Lower lobe of right lung (tissue), 2 donors: Measurements from ENCODE around the gene SEBOX. TPM values are rescaled to one million over a fixed set of nuclear protein-coding genes. Genes with fewer than 3 reads are reported as not detected.

ENCODE experiments used
- ATAC-seq, 2 donors: fragments of 200-7000 bp; cut with Tn5 transposase; one replicate each; pipeline ENCODE4 v1.9.1; 2020 to 2022; ENCODE audit warnings: mild to moderate bottlenecking in 2 of 2, moderate library complexity in 2 of 2
- DNase-seq: peaks from one replicate; pipeline ENCODE4 v3.0.0-alpha.2; 2020
- H3K27ac ChIP-seq: fragments of 200-600 bp; one replicate; pipeline ENCODE4 v1.8.0; 2022
- H3K27me3 ChIP-seq: fragments of 200-600 bp; one replicate; pipeline ENCODE4 v1.8.0; 2022; ENCODE audit warnings: low read depth
- H3K36me3 ChIP-seq: fragments of 200-600 bp; one replicate; pipeline ENCODE4 v1.8.0; 2022; ENCODE audit warnings: mild to moderate bottlenecking
- H3K4me1 ChIP-seq: fragments of 200-600 bp; one replicate; pipeline ENCODE4 v1.8.0; 2022
- H3K4me3 ChIP-seq: fragments of 200-600 bp; one replicate; pipeline ENCODE4 v1.8.0; 2022; ENCODE audit warnings: mild to moderate bottlenecking
- H3K9me3 ChIP-seq: fragments of 200-600 bp; one replicate; pipeline ENCODE4 v1.8.0; 2022
- CTCF ChIP-seq: fragments of 200-600 bp; IDR thresholded peaks from one replicate; pipeline ENCODE4 v1.8.0; 2022; ENCODE audit warnings: antibody characterized with exemption, mild to moderate bottlenecking
- intact Hi-C: fragments of 100-400 bp; cut with DNase I; formaldehyde crosslinking; loops from one replicate; pipeline ENCODE4 v1.11.0; 2022
- total RNA-seq: library from RNA; stranded (reverse); fragmentation: NEBNext Ultra II Directional; extraction: Animal tissue kit (Norgen Biotek cat#: 25700); gene quantifications from one replicate; pipeline ENCODE4 v1.2.1, GENCODE V29; 2021
- donor health status: DM: no; HTN: yes; CAD: no; lungs with severe emphysema.

SEBOX gene
- total RNA-seq, 1 donor from 2014 or later: not detected

GRCh38 chr17:28346746-28347246 is 18.2 kb downstream of the SEBOX start:
- Histone ChIP-seq H3K27ac (no peak overlapping the region), H3K36me3 (peaks cover 100% of the 10 kb centered on the region), H3K27me3 (no peaks in the 10 kb centered on the region), H3K4me3 (no peak overlapping the region), H3K9me3 (no peaks in the 10 kb centered on the region), H3K4me1 (peaks cover 25% of the 10 kb centered on the region)
- TF ChIP-seq CTCF: peak; percentile 19
- intact Hi-C loops: no loop called here
- DNase-seq (no peak), ATAC-seq (peak in 1 of 2 donors; percentile 18)

GRCh38 chr17:28346199-28346580 is 18.8 kb downstream of the SEBOX start:
- H3K9me3 ChIP-seq: no peaks in the 10 kb centered on the region
- peaks cover 25% of the 10 kb centered on the region for H3K4me1 ChIP-seq
- H3K27me3 ChIP-seq: no peaks in the 10 kb centered on the region
- intact Hi-C loops: no loop called here
- peaks cover 100% of the 10 kb centered on the region for H3K36me3 ChIP-seq
- no peak overlapping the region for H3K27ac ChIP-seq
- ATAC-seq (no peak), DNase-seq (no peak)
- TF ChIP-seq CTCF: no peak
- no peak overlapping the region for H3K4me3 ChIP-seq

GRCh38 chr17:28345419-28346198 is 19.4 kb downstream of the SEBOX start:
- no peaks in the 10 kb centered on the region for H3K27me3 ChIP-seq
- no peak for TF ChIP-seq CTCF
- ATAC-seq (peak; percentile 68 to 78), DNase-seq (no peak)
- peak overlapping the region; percentile 18 for H3K27ac ChIP-seq
- H3K4me3 ChIP-seq: no peak overlapping the region
- peaks cover 100% of the 10 kb centered on the region for H3K36me3 ChIP-seq
- H3K4me1 ChIP-seq: peaks cover 25% of the 10 kb centered on the region
- intact Hi-C loops: no loop called here
- H3K9me3 ChIP-seq: no peaks in the 10 kb centered on the region

- no peak for TF ChIP-seq CTCF
- no peak overlapping the region for H3K27ac ChIP-seq
Measured at GRCh38 chr17:28344435-28344901, 20.5 kb downstream of the SEBOX start.

GRCh38 chr17:28344011-28344410 is 21.0 kb downstream of the SEBOX start:
- H3K27ac ChIP-seq: no peak overlapping the region
- peaks cover 31% of the 10 kb centered on the region for H3K4me1 ChIP-seq
- peaks cover 97% of the 10 kb centered on the region for H3K36me3 ChIP-seq
- no peak for TF ChIP-seq CTCF
- DNase-seq: no peak
- intact Hi-C loops: no loop called here
- no peaks in the 10 kb centered on the region for H3K9me3 ChIP-seq
- ATAC-seq: no peak
- H3K4me3 ChIP-seq: no peak overlapping the region
- no peaks in the 10 kb centered on the region for H3K27me3 ChIP-seq

More at GRCh38 chr17:28344435-28344901, 20.5 kb downstream of the SEBOX start:
- DNase-seq (no peak), ATAC-seq (no peak)
- Histone ChIP-seq H3K36me3 (peaks cover 100% of the 10 kb centered on the region), H3K4me1 (peaks cover 27% of the 10 kb centered on the region), H3K27me3 (no peaks in the 10 kb centered on the region), H3K9me3 (no peaks in the 10 kb centered on the region), H3K4me3 (no peak overlapping the region)
- intact Hi-C loops: no loop called here
